SK-N-SH (cell line): ENCODE data around the gene TASP1. TPM values are rescaled to one million over a fixed set of nuclear protein-coding genes. Genes with fewer than 3 reads are reported as not detected.
A peak's percentile ranks its signal among the peaks of the same experiment; 100 is the strongest.
"Not testable (repeated sequence)": the region's sequence is repeated elsewhere in the genome, so short reads cannot be mapped to it uniquely, and the experiment has no call there.

ENCODE experiments used
- CTCF ChIA-PET: fragments of 300-600, 350-600 bp; formaldehyde crosslinking; extraction: SDS; loops from one replicate; lab custom pipeline; 2021; lab: Yijun Ruan, JAX
- POLR2A ChIA-PET: fragments of 350-600 bp; sonication (Branson Sonifier 250); formaldehyde crosslinking; extraction: SDS; loops from one replicate; lab custom pipeline; 2020; ENCODE audit warnings: antibody characterized with exemption, inconsistent platforms; lab: Yijun Ruan, JAX
- DNase-seq: peaks from one replicate; pipeline ENCODE4 v3.0.0; 2012
- H2AFZ ChIP-seq: fragments of 200-600 bp; sonication (generic); 2 replicates; pipeline ENCODE4 v1.8.1; 2016; ENCODE audit warnings: antibody characterized with exemption, mild to moderate bottlenecking, low read depth
- H3F3A ChIP-seq: fragments of 200-600 bp; sonication (generic); replicated peaks from 2 replicates; pipeline ENCODE3; 2016; ENCODE audit warnings: antibody characterized with exemption, mild to moderate bottlenecking; ENCODE audit not compliant: insufficient read depth
- H3K27ac ChIP-seq, 2 experiments: fragments of 200-500 bp in 1 of 2; fragments of 200-600 bp in 1 of 2; sonication (Bioruptor generic) in 1 of 2; sonication (generic), shearing (Covaris generic) in 1 of 2; 2 replicates each; pipeline versions ENCODE4 v1.5.1 to v1.6.1; 2014 to 2016; ENCODE audit warnings: low read depth in 2 of 2, inconsistent platforms in 1 of 2, low read length in 1 of 2, mild to moderate bottlenecking in 1 of 2, mixed read lengths in 1 of 2
- H3K27me3 ChIP-seq: fragments of 200-600 bp; sonication (generic), shearing (Covaris generic); 2 replicates; pipeline ENCODE4 v1.6.1; 2016; ENCODE audit warnings: mixed run types; ENCODE audit not compliant: insufficient read depth
- H3K36me3 ChIP-seq, 2 experiments: fragments of 200-500 bp in 1 of 2; fragments of 200-600 bp in 1 of 2; sonication (Bioruptor generic) in 1 of 2; sonication (generic) in 1 of 2; replicated peaks in 1 of 2; 2 replicates each; pipeline versions ENCODE3 to v1.5.1; 2014 to 2016; ENCODE audit warnings: low read length in 1 of 2, mild to moderate bottlenecking in 1 of 2; ENCODE audit not compliant: insufficient read depth in 2 of 2, control insufficient read depth in 1 of 2
- H3K4me1 ChIP-seq, 2 experiments: fragments of 200-500 bp in 1 of 2; fragments of 200-600 bp in 1 of 2; sonication (Bioruptor generic) in 1 of 2; sonication (generic), shearing (Covaris generic) in 1 of 2; 2 replicates each; pipeline versions ENCODE4 v1.5.1 to v1.6.1; 2014 to 2016; ENCODE audit warnings: low read depth in 1 of 2, low read length in 1 of 2, mixed run types in 1 of 2; ENCODE audit not compliant: insufficient read depth in 2 of 2, control insufficient read depth in 1 of 2
- H3K4me2 ChIP-seq: fragments of 200-600 bp; sonication (generic), shearing (Covaris generic); 2 replicates; pipeline ENCODE4 v1.6.1; 2017; ENCODE audit warnings: mixed run types
- H3K4me3 ChIP-seq, 2 experiments: fragments of 200-500 bp in 1 of 2; fragments of 200-600 bp in 1 of 2; sonication (Bioruptor generic) in 1 of 2; sonication (generic), shearing (Covaris generic) in 1 of 2; 2 replicates each; pipeline versions ENCODE4 v1.5.1 to v1.8.1; 2014 to 2016; ENCODE audit warnings: low read depth in 2 of 2, inconsistent platforms in 1 of 2, low read length in 1 of 2, mild to moderate bottlenecking in 1 of 2, mixed read lengths in 1 of 2, moderate library complexity in 1 of 2
- H3K79me2 ChIP-seq: fragments of 200-600 bp; sonication (generic); 2 replicates; pipeline ENCODE4 v1.8.1; 2017; ENCODE audit warnings: mild to moderate bottlenecking; ENCODE audit not compliant: insufficient read depth
- H3K9ac ChIP-seq: fragments of 200-600 bp; sonication (generic); 2 replicates; pipeline ENCODE4 v1.6.1; 2017; ENCODE audit warnings: mixed run types
- H3K9me2 ChIP-seq: fragments of 200-600 bp; sonication (generic); 2 replicates; pipeline ENCODE4 v1.6.1; 2017; ENCODE audit warnings: mixed run types
- H3K9me3 ChIP-seq: fragments of 200-600 bp; sonication (generic); 2 replicates; pipeline ENCODE4 v1.6.1; 2017; ENCODE audit warnings: mixed run types, mild to moderate bottlenecking, moderate library complexity
- H4K20me1 ChIP-seq: fragments of 200-600 bp; sonication (generic); 2 replicates; pipeline ENCODE4 v1.6.1; 2017; ENCODE audit warnings: mild to moderate bottlenecking, mixed run types; ENCODE audit not compliant: insufficient read depth
- CHD2 ChIP-seq: fragments of 150-350 bp; IDR thresholded peaks from 2 replicates; pipeline ENCODE4 v1.6.1; 2018; ENCODE audit warnings: low read length; ENCODE audit not compliant: partially characterized antibody
- EZH2phosphoT487 ChIP-seq: fragments of 200-600 bp; sonication (generic); IDR thresholded peaks from 2 replicates; pipeline ENCODE4 v1.6.1; 2017; ENCODE audit warnings: low read depth, mixed run types, mild to moderate bottlenecking, antibody characterized with exemption, moderate library complexity, borderline replicate concordance
- FOSL2 ChIP-seq: IDR thresholded peaks from 2 replicates; pipeline ENCODE4 v1.4.0; 2012; ENCODE audit warnings: low read depth, mild to moderate bottlenecking, moderate library complexity, borderline replicate concordance
- FOXJ3 ChIP-seq: sonication (generic); formaldehyde crosslinking; IDR thresholded peaks from 2 replicates; pipeline ENCODE4 v1.5.1; 2020; ENCODE audit warnings: mild to moderate bottlenecking, missing genetic modification reagents
- FOXM1 ChIP-seq: IDR thresholded peaks from 2 replicates; pipeline ENCODE4 v1.4.0; 2012; ENCODE audit warnings: low read depth, mild to moderate bottlenecking
- MAX ChIP-seq: IDR thresholded peaks from 2 replicates; pipeline ENCODE4 v1.4.0; 2012; ENCODE audit warnings: low read depth
- MXI1 ChIP-seq: IDR thresholded peaks from 2 replicates; pipeline ENCODE4 v1.6.1; 2012; ENCODE audit warnings: mild to moderate bottlenecking, low read depth, low read length, improper control_type of control experiment
- NFIC ChIP-seq: IDR thresholded peaks from 2 replicates; pipeline ENCODE4 v1.4.0; 2012; ENCODE audit warnings: borderline replicate concordance
- NRF1 ChIP-seq: IDR thresholded peaks from 2 replicates; pipeline ENCODE4 v1.6.1; 2012; ENCODE audit warnings: low read depth, mild to moderate bottlenecking, low read length
- PBX3 ChIP-seq: IDR thresholded peaks from 2 replicates; pipeline ENCODE4; 2012
- POLR2AphosphoS5 ChIP-seq: IDR thresholded peaks from 2 replicates; pipeline ENCODE4 v1.6.1; 2012; ENCODE audit warnings: low read depth, low read length
- RAD21 ChIP-seq: IDR thresholded peaks from 2 replicates; pipeline ENCODE4 v1.6.1; 2012; ENCODE audit warnings: mild to moderate bottlenecking, low read length
- RCOR1 ChIP-seq: fragments of 150-350 bp; IDR thresholded peaks from 2 replicates; pipeline ENCODE4 v1.6.1; 2017; ENCODE audit warnings: antibody characterized with exemption, low read length
- REST ChIP-seq: IDR thresholded peaks from 2 replicates; pipeline ENCODE4 v1.6.1; 2012; ENCODE audit warnings: mild to moderate bottlenecking, low read depth, low read length, moderate library complexity
- TAF1 ChIP-seq: IDR thresholded peaks from 2 replicates; pipeline ENCODE4 v1.6.1; 2012; ENCODE audit warnings: low read depth, mild to moderate bottlenecking, low read length, moderate library complexity, borderline replicate concordance
- TCF12 ChIP-seq: IDR thresholded peaks from 2 replicates; pipeline ENCODE4 v1.4.0; 2012
- USF1 ChIP-seq: IDR thresholded peaks from 2 replicates; pipeline ENCODE4 v1.4.0; 2012; ENCODE audit warnings: low read depth, borderline replicate concordance
- YY1 ChIP-seq: IDR thresholded peaks from 2 replicates; pipeline ENCODE4 v1.4.0; 2012; ENCODE audit warnings: low read depth, mild to moderate bottlenecking
- ZBTB33 ChIP-seq: IDR thresholded peaks from 2 replicates; pipeline ENCODE4 v1.4.0; 2012; ENCODE audit warnings: low read depth, borderline replicate concordance
- WGBS: methylation state at CpG from one replicate; pipeline ENCODE4 v1.1.6; 2017; ENCODE audit warnings: low lambda C conversion rate; 5-methylcytosine and 5-hydroxymethylcytosine counted together
- polyA plus RNA-seq, 3 experiments: library from polyadenylated mRNA; depleted of rRNA; stranded (reverse); fragments of >200 nt; gene quantifications; 2 replicates each; pipeline ENCODE4 v1.2.3, GENCODE V29; 2012

Gene TASP1
- polyA plus RNA-seq, 1 of the 3 experiments (the other 2 are of a cell fraction), result 5.9 TPM

GRCh38 chr20:13627525-13627924 lies 11.2 kb downstream of the TASP1 start:
- DNase-seq, H3K4me1 ChIP-seq, H3K9me3 ChIP-seq, H3K27me3 ChIP-seq, H3K9ac ChIP-seq, H3K9me2 ChIP-seq, H4K20me1 ChIP-seq, H3K4me2 ChIP-seq, H3F3A ChIP-seq, CTCF ChIA-PET, POLR2A ChIA-PET, H3K27ac ChIP-seq, H3K4me3 ChIP-seq, H3K79me2 ChIP-seq, H2AFZ ChIP-seq: not testable (repeated sequence)
- 85% methylated on average over 3 of the region's 3 CpGs for WGBS
- peak; percentile 48; the same call in 1 of the 2 replicates for TF ChIP-seq PBX3
- peaks cover 0 to 14% of the 10 kb centered on the region in 2 experiments for H3K36me3 ChIP-seq

- ChIA-PET POLR2A (no interaction called here), CTCF (no interaction called here)
- Histone ChIP-seq H3K4me2 (no peak overlapping the region), H3K9me3 (no peaks in the 10 kb centered on the region; the same call in 1 of the 2 replicates), H3F3A (no peaks in the 10 kb centered on the region), H3K27me3 (no peaks in the 10 kb centered on the region), H2AFZ (no peak overlapping the region), H3K27ac (no peak overlapping the region), H3K79me2 (no peaks in the 10 kb centered on the region; the same call in 1 of the 2 replicates), H3K4me3 (no peak overlapping the region), H3K4me1 (no peaks in the 10 kb centered on the region), H3K36me3 (peaks cover 0 to 17% of the 10 kb centered on the region in 2 experiments), H4K20me1 (no peaks in the 10 kb centered on the region), H3K9me2 (no peaks in the 10 kb centered on the region), H3K9ac (no peak overlapping the region)
- no peak for DNase-seq
- TF ChIP-seq RCOR1 (no peak), NFIC (no peak), FOXM1 (no peak), EZH2phosphoT487 (no peak), FOSL2 (no peak), RAD21 (no peak), MXI1 (no peak), ZBTB33 (no peak), USF1 (no peak), TAF1 (no peak), CHD2 (no peak), NRF1 (no peak), MAX (no peak), REST (no peak), POLR2AphosphoS5 (no peak), YY1 (no peak), TCF12 (no peak), FOXJ3 (CRISPR knock-in tag) (no peak)
- WGBS, result 95% methylated on average over 1 of the region's 1 CpG
Observed at GRCh38 chr20:13626724-13627123, 12.0 kb downstream of the TASP1 start.
